A549 treated with RU486 at 1 μM for 4 hours (cell line): ENCODE results near the gene GNG10. TPM values are rescaled to one million over a fixed set of nuclear protein-coding genes. Genes with fewer than 3 reads are reported as not detected.

Experiments used
- total RNA-seq: library from RNA; stranded (reverse); fragments of 200-300 nt; extraction: Qiagen RNA extraction; gene quantifications from 5 replicates; pipeline ENCODE4 v1.2.3, GENCODE V29; 2022; ENCODE audit warnings: low read depth

GNG10 gene
- total RNA-seq = 33.6 to 68.8 TPM (median 65.3 TPM) in 5 replicates

DNA sequence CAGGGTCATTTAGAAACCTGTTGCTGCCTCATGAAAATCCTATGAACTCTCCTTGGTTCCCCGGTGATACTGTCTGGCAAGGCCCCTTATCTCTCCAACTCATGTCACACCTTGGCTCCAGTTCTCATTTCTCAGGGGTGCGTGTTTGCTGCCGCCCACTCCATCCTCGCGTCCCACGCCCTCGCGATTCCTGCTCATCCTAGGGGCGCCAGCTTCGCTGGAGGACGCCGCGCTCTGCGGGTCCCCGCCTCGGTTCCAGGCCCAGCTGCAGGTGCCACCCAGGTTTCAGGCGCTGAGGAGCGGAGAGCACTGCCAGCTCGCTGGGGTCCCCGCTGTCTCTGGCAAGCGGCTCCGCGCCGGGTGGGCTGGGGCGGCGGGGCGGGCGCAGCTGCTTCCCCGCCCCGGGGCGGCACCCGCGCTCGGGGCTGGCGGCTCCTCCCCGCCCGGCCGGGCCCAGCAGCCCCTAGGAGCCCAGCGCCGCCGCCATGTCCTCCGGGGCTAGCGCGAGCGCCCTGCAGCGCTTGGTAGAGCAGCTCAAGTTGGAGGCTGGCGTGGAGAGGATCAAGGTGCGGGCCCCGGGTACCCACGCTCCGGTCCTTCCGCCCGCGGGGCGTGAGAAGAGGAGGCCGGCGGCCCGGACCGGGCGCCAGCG is at the start of gene GNG10:
Gene GNG10, plus strand, starts transcription at position 456 of the 652 bp plus-strand sequence. Its CDS starts 30 bp downstream, at position 486.

GRCh38 chr9:111631214-111631971 is 30.0 kb upstream of the GNG10 start, which contains the start of gene DNAJC25:
TSS of gene DNAJC25 (plus strand) at chr9:111631334. CDS start at chr9:111631408, 74 bp downstream.

Other genes with a start within 250 kb of the GNG10 start
- 38.5 to 52.0 TPM (median 39.8 TPM) in 5 replicates for gene ECPAS, start 177.2 kb upstream of the GNG10 start, total RNA-seq
- gene ZNF483, start 136.4 kb upstream of the GNG10 start, total RNA-seq = 0.40 to 0.88 TPM (median 0.77 TPM) in 5 replicates
- gene PTGR1, start 62.0 kb upstream of the GNG10 start, total RNA-seq = 349 to 400 TPM (median 393 TPM) in 5 replicates
- 7.8 to 13.0 TPM (median 11.7 TPM) in 5 replicates for gene DNAJC25, start 30.3 kb upstream of the GNG10 start, total RNA-seq
- not detected in 5 replicates for gene SHOC1, start 133.3 kb downstream of the GNG10 start, total RNA-seq
- 10.2 to 22.9 TPM (median 21.0 TPM) in 5 replicates for gene UGCG, start 235.2 kb downstream of the GNG10 start, total RNA-seq